H1 (cell line): ENCODE results near the gene RNF126. TPM values are rescaled to one million over a fixed set of nuclear protein-coding genes. Genes with fewer than 3 reads are reported as not detected.

ENCODE experiments used
- CTCF ChIA-PET: fragments of 300-600 bp; sonication (Branson Sonifier 250); formaldehyde crosslinking; loops from one replicate; lab custom pipeline; 2021; ENCODE audit not compliant: partially characterized antibody; lab: Charles Lee
- POLR2A ChIA-PET: fragments of 300-600 bp; sonication (Branson Sonifier 250); formaldehyde crosslinking; loops from one replicate; lab custom pipeline; 2021; ENCODE audit warnings: inconsistent platforms; ENCODE audit not compliant: partially characterized antibody; lab: Charles Lee
- DNase-seq, 2 experiments: peaks; one replicate each; pipeline versions ENCODE4 v3.0.0 to v3.0.0-alpha.2; 2010 to 2022; ENCODE audit warnings: low spot score in 2 of 2, low read depth in 1 of 2, mixed read lengths in 1 of 2
- FAIRE-seq: peaks from 2 replicates; lab custom pipeline; 2011; peaks lifted over from hg19 to GRCh38; lab: Jason Lieb, UNC
- H2AFZ ChIP-seq: 2 replicates; pipeline ENCODE4 v1.8.1; 2012; ENCODE audit warnings: low read length, inconsistent platforms
- H2AK5ac ChIP-seq: 2 replicates; pipeline ENCODE4 v1.6.1; 2013; ENCODE audit warnings: low read depth, low read length
- H2BK120ac ChIP-seq: replicated peaks from 2 replicates; pipeline ENCODE3; 2013; ENCODE audit warnings: low read depth, low read length, inconsistent platforms
- H2BK12ac ChIP-seq: 2 replicates; pipeline ENCODE4 v1.6.1; 2013; ENCODE audit warnings: low read depth, low read length
- H2BK15ac ChIP-seq: 2 replicates; pipeline ENCODE4 v1.6.1; 2013; ENCODE audit warnings: low read length
- H2BK20ac ChIP-seq: 2 replicates; pipeline ENCODE4 v1.6.1; 2013; ENCODE audit warnings: low read length
- H2BK5ac ChIP-seq: 2 replicates; pipeline ENCODE4 v1.6.1; 2013; ENCODE audit warnings: low read depth, low read length
- H3K14ac ChIP-seq: 2 replicates; pipeline ENCODE4 v1.6.1; 2013; ENCODE audit warnings: inconsistent platforms; ENCODE audit not compliant: insufficient read length
- H3K18ac ChIP-seq: 2 replicates; pipeline ENCODE4 v1.6.1; 2013; ENCODE audit warnings: low read length; ENCODE audit errors: extremely low read depth
- H3K23ac ChIP-seq: 2 replicates; pipeline ENCODE4 v1.6.1; 2013; ENCODE audit warnings: inconsistent platforms; ENCODE audit not compliant: insufficient read length
- H3K23me2 ChIP-seq: 2 replicates; pipeline ENCODE4 v1.6.1; 2013; ENCODE audit warnings: low read depth, low read length
- H3K27ac ChIP-seq: 2 replicates; pipeline ENCODE4 v1.6.1; 2011; ENCODE audit warnings: low read depth, low read length, inconsistent platforms
- H3K27me3 ChIP-seq, 4 experiments: replicated peaks in 1 of 4; 1 replicate in 1 of 4; 2 replicates in 3 of 4; pipeline versions ENCODE4 v1.6.1 to v1.8.1; 2011 to 2013; ENCODE audit warnings: low read length in 3 of 4, mild to moderate bottlenecking in 3 of 4, inconsistent platforms in 2 of 4, mixed read lengths in 2 of 4, moderate library complexity in 1 of 4; ENCODE audit not compliant: control insufficient read depth in 3 of 4, insufficient read depth in 3 of 4; ENCODE audit errors: extremely low read depth in 1 of 4
- H3K36me3 ChIP-seq, 4 experiments: 2 replicates each; pipeline versions ENCODE4 v1.6.1 to v1.8.1; 2011 to 2013; ENCODE audit warnings: mild to moderate bottlenecking in 4 of 4, low read length in 3 of 4, moderate library complexity in 2 of 4, control low read depth in 1 of 4, inconsistent platforms in 1 of 4; ENCODE audit not compliant: insufficient read depth in 4 of 4, control insufficient read depth in 2 of 4
- H3K4ac ChIP-seq: replicated peaks from 2 replicates; pipeline ENCODE3; 2013; ENCODE audit warnings: low read length, low read depth, mixed read lengths, inconsistent platforms; ENCODE audit not compliant: insufficient read length
- H3K4me1 ChIP-seq, 4 experiments: replicated peaks in 1 of 4; 1 replicate in 1 of 4; 2 replicates in 3 of 4; pipeline versions ENCODE4 v1.6.1 to v1.8.1; 2011 to 2013; ENCODE audit warnings: low read length in 3 of 4, inconsistent platforms in 2 of 4, mixed read lengths in 1 of 4; ENCODE audit not compliant: insufficient read depth in 4 of 4, control insufficient read depth in 3 of 4
- H3K4me2 ChIP-seq, 2 experiments: 2 replicates each; pipeline versions ENCODE4 v1.6.1 to v1.8.1; 2011 to 2013; ENCODE audit warnings: low read depth in 2 of 2, low read length in 2 of 2, control low read depth in 1 of 2, inconsistent platforms in 1 of 2, mild to moderate bottlenecking in 1 of 2; ENCODE audit not compliant: insufficient read depth in 1 of 2
- H3K4me3 ChIP-seq, 4 experiments: fragments of 200-600, 300-600 bp in 1 of 4; sonication (generic), shearing (Covaris generic), sonication (Bioruptor Twin) in 1 of 4; 2 replicates each; pipeline versions ENCODE4 v1.5.1 to v1.8.1; 2011 to 2016; ENCODE audit warnings: low read length in 4 of 4, low read depth in 3 of 4, control low read depth in 2 of 4, inconsistent platforms in 2 of 4, mild to moderate bottlenecking in 2 of 4, mixed read lengths in 1 of 4, moderate library complexity in 1 of 4; ENCODE audit not compliant: insufficient read depth in 2 of 4; ENCODE audit errors: extremely low read depth in 1 of 4
- H3K56ac ChIP-seq: replicated peaks from 2 replicates; pipeline ENCODE3; 2013; ENCODE audit warnings: low read depth, mild to moderate bottlenecking, mixed read lengths, low read length, inconsistent platforms; ENCODE audit not compliant: insufficient read length
- H3K79me1 ChIP-seq: 2 replicates; pipeline ENCODE4 v1.6.1; 2013; ENCODE audit warnings: low read depth, low read length, control low read depth
- H3K79me2 ChIP-seq, 2 experiments: 2 replicates each; pipeline versions ENCODE4 v1.6.1 to v1.8.1; 2012 to 2013; ENCODE audit warnings: low read length in 2 of 2, mild to moderate bottlenecking in 2 of 2, inconsistent platforms in 1 of 2; ENCODE audit not compliant: insufficient read depth in 2 of 2, control insufficient read depth in 1 of 2
- H3K9ac ChIP-seq, 4 experiments: replicated peaks in 1 of 4; 1 replicate in 1 of 4; 2 replicates in 3 of 4; pipeline versions ENCODE4 v1.6.1 to v1.8.1; 2011 to 2013; ENCODE audit warnings: low read depth in 3 of 4, low read length in 3 of 4, control low read depth in 2 of 4, mild to moderate bottlenecking in 2 of 4, moderate library complexity in 2 of 4, inconsistent platforms in 1 of 4; ENCODE audit errors: extremely low read depth in 1 of 4
- H3K9me3 ChIP-seq, 2 experiments: 2 replicates each; pipeline versions ENCODE4 v1.6.1 to v1.8.1; 2012 to 2013; ENCODE audit warnings: mild to moderate bottlenecking in 2 of 2, moderate library complexity in 2 of 2, control low read depth in 1 of 2, inconsistent platforms in 1 of 2, low read depth in 1 of 2, low read length in 1 of 2, mixed read lengths in 1 of 2; ENCODE audit not compliant: insufficient read depth in 2 of 2
- H4K20me1 ChIP-seq, 2 experiments: replicated peaks in 1 of 2; 2 replicates each; pipeline versions ENCODE3 to v1.8.1; 2011 to 2013; ENCODE audit warnings: inconsistent platforms in 2 of 2, low read length in 2 of 2, mild to moderate bottlenecking in 1 of 2; ENCODE audit not compliant: insufficient read depth in 2 of 2, control insufficient read depth in 1 of 2
- H4K5ac ChIP-seq: 2 replicates; pipeline ENCODE4 v1.6.1; 2013; ENCODE audit warnings: low read length, low read depth, mixed read lengths, inconsistent platforms; ENCODE audit not compliant: insufficient read length
- H4K8ac ChIP-seq: 2 replicates; pipeline ENCODE4 v1.8.0; 2013; ENCODE audit warnings: mild to moderate bottlenecking, moderate library complexity, low read length, inconsistent platforms; ENCODE audit not compliant: insufficient read depth; ENCODE audit errors: extremely low read depth
- H4K91ac ChIP-seq: replicated peaks from 2 replicates; pipeline ENCODE3; 2013; ENCODE audit warnings: low read length, mixed read lengths, inconsistent platforms; ENCODE audit not compliant: insufficient read length
- BACH1 ChIP-seq: IDR thresholded peaks from 2 replicates; pipeline ENCODE4 v1.6.1; 2012; ENCODE audit warnings: low read length, improper control_type of control experiment
- EGR1 ChIP-seq: IDR thresholded peaks from 2 replicates; pipeline ENCODE4 v1.6.1; 2011; ENCODE audit warnings: low read depth, low read length, borderline replicate concordance
- SP2 ChIP-seq: IDR thresholded peaks from 2 replicates; pipeline ENCODE4 v1.6.1; 2012; ENCODE audit warnings: mild to moderate bottlenecking, low read length, inconsistent platforms
- TCF12 ChIP-seq: IDR thresholded peaks from 2 replicates; pipeline ENCODE4 v1.6.1; 2011; ENCODE audit warnings: low read depth, mild to moderate bottlenecking, low read length
- TEAD4 ChIP-seq: IDR thresholded peaks from 2 replicates; pipeline ENCODE4 v1.6.1; 2012; ENCODE audit warnings: low read depth, low read length, inconsistent platforms, mixed read lengths
- WGBS, 2 experiments: shearing (Covaris generic) in 1 of 2; methylation state at CpG; one replicate each; pipeline versions ENCODE4 v1.1.6 to v1.1.7; 2013 to 2015; ENCODE audit warnings: low lambda C conversion rate in 2 of 2, mixed read lengths in 2 of 2, inconsistent platforms in 1 of 2, low coverage in 1 of 2, missing lambda C conversion rate in 1 of 2; ENCODE audit not compliant: insufficient replicate concordance in 2 of 2, insufficient coverage in 1 of 2, insufficient read length in 1 of 2; ENCODE audit errors: extremely low coverage in 1 of 2, missing lambda C conversion rate in 1 of 2; 5-methylcytosine and 5-hydroxymethylcytosine counted together
- polyA plus RNA-seq, 7 experiments: library from polyadenylated mRNA; depleted of rRNA in 3 of 7; stranded (reverse) in 5 of 7; unstranded in 2 of 7; fragments of >200 nt in 5 of 7; fragments of 200-250 nt in 2 of 7; gene quantifications; 1 replicate in 5 of 7; 2 replicates in 1 of 7; 4 replicates in 1 of 7; pipeline versions ENCODE4 v1.2.1 to v1.2.3, GENCODE V29; 2011 to 2013; ENCODE audit warnings: missing spikeins in 2 of 7, mixed read lengths in 2 of 7
- total RNA-seq: library from RNA; stranded (reverse); fragmentation: NEBNext Ultra II Directional; extraction: Animal tissue kit (Norgen Biotek cat#: 25700); gene quantifications from 2 replicates; pipeline ENCODE4 v1.2.1, GENCODE V29; 2021
- TF ChIP-seq, protein P1 (sequence below): IDR thresholded peaks from 2 replicates; pipeline ENCODE4 v1.6.1; 2012; ENCODE audit warnings: inconsistent platforms

RNF126 gene
- total and polyA plus RNA-seq, 2 of the 8 experiments (the other 6 are each of a cell fraction or from before 2014, with no cell fraction given), result 21.8 to 68.0 TPM

DNA sequence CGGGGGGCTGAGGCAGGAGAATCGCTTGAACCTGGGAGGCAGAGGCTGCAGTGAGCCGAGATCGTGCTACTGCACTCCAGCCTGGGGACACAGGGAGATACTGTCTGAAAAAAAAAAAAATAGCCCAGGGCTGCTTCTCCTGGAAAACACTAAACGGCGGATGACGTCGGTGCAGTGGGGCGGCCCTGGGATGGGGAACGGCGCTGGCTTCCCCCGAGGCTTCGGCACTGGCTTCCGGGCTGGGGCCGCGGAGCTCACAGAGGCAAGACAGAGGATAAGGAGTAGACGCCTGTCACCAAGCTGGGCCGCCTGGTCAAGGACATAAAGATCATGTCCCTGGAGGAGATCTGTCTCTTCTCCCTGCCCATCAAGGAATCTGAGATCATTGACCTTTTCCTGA lies 27.2 kb upstream of the RNF126 start:
- Histone ChIP-seq H4K20me1 (peaks cover 0 to 1% of the 10 kb centered on the region in 2 experiments), H4K5ac (no peak overlapping the region), H3K23ac (no peak overlapping the region), H3K4me3 (no peak overlapping the region), H3K4me2 (no peak overlapping the region), H2AFZ (no peak overlapping the region), H3K36me3 (no peaks in the 10 kb centered on the region), H3K18ac (no peak overlapping the region), H3K9me3 (no peaks in the 10 kb centered on the region; a peak in 1 of 4 replicates), H3K9ac (no peak overlapping the region), H3K14ac (no peak overlapping the region), H2BK12ac (no peak overlapping the region; the same call in 1 of the 2 replicates), H3K56ac (no peak overlapping the region), H3K27me3 (0 out of 7 replicates have a peak, but pooled peaks cover 0 to 2% (median 0%) of the 10 kb centered on the region in 4 experiments), H3K4ac (no peak overlapping the region), H2BK5ac (no peak overlapping the region), H4K8ac (no peak overlapping the region), H2BK20ac (no peak overlapping the region), H2AK5ac (no peak overlapping the region), H3K27ac (no peak overlapping the region), H3K79me1 (no peaks in the 10 kb centered on the region), H4K91ac (no peak overlapping the region), H2BK120ac (no peak overlapping the region), H3K4me1 (no peaks in the 10 kb centered on the region), H3K79me2 (no peaks in the 10 kb centered on the region), H2BK15ac (no peak overlapping the region), H3K23me2 (no peaks in the 10 kb centered on the region)
- ChIA-PET CTCF (interaction anchor here (0.7 to 2.4 kb wide), 3 partner anchors 10 to 18 kb away, joined by 3 to 7 read pairs (median 3); partner anchors contain the start of gene PALM), POLR2A (interaction anchor here (0.6 to 1.4 kb wide), 4 partner anchors 8 to 296 kb away, joined by 3 to 5 read pairs (median 3); partner anchors contain the start of gene FSTL3)
- WGBS, 2 experiments, result 81% methylated on average over 13 of the region's 18 CpGs; no CpG with 5 or more reads in 1 of the 2 experiments
- FAIRE-seq (no peak), DNase-seq (no peak)
- TF ChIP-seq TCF12, result no peak
- no peak for TF ChIP-seq SP2
- no peak for TF ChIP-seq EGR1
- TF ChIP-seq BACH1, result no peak
- no peak for TF ChIP-seq TEAD4
- TF ChIP-seq, protein P1, sequence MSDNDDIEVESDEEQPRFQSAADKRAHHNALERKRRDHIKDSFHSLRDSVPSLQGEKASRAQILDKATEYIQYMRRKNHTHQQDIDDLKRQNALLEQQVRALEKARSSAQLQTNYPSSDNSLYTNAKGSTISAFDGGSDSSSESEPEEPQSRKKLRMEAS, result no peak
